ENCODE measurements around the gene C9orf50.

DNA sequence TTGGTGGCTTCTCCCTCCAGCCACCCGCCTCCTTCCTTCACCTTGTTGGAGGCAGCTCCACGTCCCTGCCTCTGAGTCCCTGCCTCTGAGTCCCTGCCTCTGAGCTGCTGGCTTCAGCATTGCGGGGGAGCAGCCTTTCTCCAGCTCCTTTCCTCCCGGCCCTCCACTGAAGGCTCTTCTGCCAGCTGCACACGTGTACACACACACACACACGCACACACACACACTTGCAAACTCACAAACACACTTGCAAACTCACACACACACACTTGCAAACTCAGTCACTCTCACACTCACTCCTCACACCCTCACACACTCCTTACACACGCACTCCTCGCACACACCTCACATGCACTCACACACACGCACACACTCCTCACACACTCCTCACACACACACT, 45.1 kb downstream of the C9orf50 start:
- TF ChIP-seq POLR2A (IDR thresholded peaks at IDR 0.05) (no peak), POLR2AphosphoS5 (IDR thresholded peaks at IDR 0.05) (no peak)
- TF ChIP-seq, protein P1, sequence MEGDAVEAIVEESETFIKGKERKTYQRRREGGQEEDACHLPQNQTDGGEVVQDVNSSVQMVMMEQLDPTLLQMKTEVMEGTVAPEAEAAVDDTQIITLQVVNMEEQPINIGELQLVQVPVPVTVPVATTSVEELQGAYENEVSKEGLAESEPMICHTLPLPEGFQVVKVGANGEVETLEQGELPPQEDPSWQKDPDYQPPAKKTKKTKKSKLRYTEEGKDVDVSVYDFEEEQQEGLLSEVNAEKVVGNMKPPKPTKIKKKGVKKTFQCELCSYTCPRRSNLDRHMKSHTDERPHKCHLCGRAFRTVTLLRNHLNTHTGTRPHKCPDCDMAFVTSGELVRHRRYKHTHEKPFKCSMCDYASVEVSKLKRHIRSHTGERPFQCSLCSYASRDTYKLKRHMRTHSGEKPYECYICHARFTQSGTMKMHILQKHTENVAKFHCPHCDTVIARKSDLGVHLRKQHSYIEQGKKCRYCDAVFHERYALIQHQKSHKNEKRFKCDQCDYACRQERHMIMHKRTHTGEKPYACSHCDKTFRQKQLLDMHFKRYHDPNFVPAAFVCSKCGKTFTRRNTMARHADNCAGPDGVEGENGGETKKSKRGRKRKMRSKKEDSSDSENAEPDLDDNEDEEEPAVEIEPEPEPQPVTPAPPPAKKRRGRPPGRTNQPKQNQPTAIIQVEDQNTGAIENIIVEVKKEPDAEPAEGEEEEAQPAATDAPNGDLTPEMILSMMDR (IDR thresholded peaks at IDR 0.05): no peak
